K562 (cell line): ENCODE data around the gene CATSPER4. TPM values are rescaled to one million over a fixed set of nuclear protein-coding genes. Genes with fewer than 3 reads are reported as not detected.

Experiments used
- CHD7 ChIP-seq: fragments of 200-600 bp; sonication (generic); IDR thresholded peaks from one replicate; pipeline ENCODE4 v1.6.1; 2012; ENCODE audit warnings: mild to moderate bottlenecking, low read depth, low read length, inconsistent platforms
- MNT ChIP-seq, 2 experiments: fragments of 450-650 bp; conservative IDR thresholded peaks; 2 replicates each; pipeline ENCODE4 v1.6.1; 2017; ENCODE audit warnings: mild to moderate bottlenecking in 2 of 2, moderate library complexity in 2 of 2
- SETDB1 ChIP-seq: IDR thresholded peaks from one replicate; pipeline ENCODE4 v1.6.1; 2012; ENCODE audit warnings: low read length, control low read depth, inconsistent platforms
- U2AF1 ChIP-seq: fragments of 200-400 bp; formaldehyde crosslinking; optimal IDR thresholded peaks from 2 replicates; pipeline ENCODE3; 2017; ENCODE audit warnings: mild to moderate bottlenecking, low read depth, low read length, moderate library complexity
- ZNF354B ChIP-seq: fragments of 250-450 bp; sonication (Bioruptor Pico); IDR thresholded peaks from 2 replicates; pipeline ENCODE4 v1.4.0; 2020
- polyA plus RNA-seq, 8 experiments: library from polyadenylated mRNA; depleted of rRNA in 4 of 8; stranded (reverse) in 5 of 8; unstranded in 3 of 8; fragments of >200 nt; fragmentation: Nextera tagmentation in 2 of 8; fragmentation: Illumina TruSeq in 1 of 8; extraction: Ambion mirVana in 2 of 8; extraction: Trizol in 1 of 8; gene quantifications; 2 replicates each; pipeline versions ENCODE4 v1.2.1 to v1.2.3, GENCODE V29; 2011 to 2014; ENCODE audit warnings: inconsistent platforms in 1 of 8, missing spikeins in 1 of 8
- total RNA-seq, 7 experiments: library from RNA; depleted of rRNA in 6 of 7; stranded (reverse); fragments of >200 nt in 6 of 7; fragmentation: Illumina TruSeq in 2 of 7; extraction: Trizol in 2 of 7; gene quantifications; 2 replicates each; pipeline versions ENCODE4 v1.2.1 to v1.2.3, GENCODE V29; 2011 to 2021; ENCODE audit warnings: low replicate concordance in 1 of 7
- TF ChIP-seq, protein P1 (sequence below), 3 experiments: fragments of 200-800 bp in 1 of 3; sonication (Bioruptor generic) in 1 of 3; sonication (generic) in 1 of 3; formaldehyde crosslinking in 1 of 3; IDR thresholded peaks; 2 replicates each; pipeline versions ENCODE4 v1.6.1 to v1.8.0; 2016 to 2022; ENCODE audit warnings: mild to moderate bottlenecking in 2 of 3, missing compliant biosample characterization in 2 of 3, missing genetic modification characterization in 2 of 3, missing genetic modification reagents in 1 of 3
- TF ChIP-seq, protein P2 (sequence below): fragments of 450-650 bp; IDR thresholded peaks from 2 replicates; pipeline ENCODE4 v1.6.1; 2017; ENCODE audit warnings: antibody characterized with exemption, mild to moderate bottlenecking

Gene CATSPER4
- total and polyA plus RNA-seq, 9 of the 15 experiments (the other 6 are each of a cell fraction or from before 2014, with no cell fraction given) = 0.04 to 0.13 TPM; not detected in 7

DNA sequence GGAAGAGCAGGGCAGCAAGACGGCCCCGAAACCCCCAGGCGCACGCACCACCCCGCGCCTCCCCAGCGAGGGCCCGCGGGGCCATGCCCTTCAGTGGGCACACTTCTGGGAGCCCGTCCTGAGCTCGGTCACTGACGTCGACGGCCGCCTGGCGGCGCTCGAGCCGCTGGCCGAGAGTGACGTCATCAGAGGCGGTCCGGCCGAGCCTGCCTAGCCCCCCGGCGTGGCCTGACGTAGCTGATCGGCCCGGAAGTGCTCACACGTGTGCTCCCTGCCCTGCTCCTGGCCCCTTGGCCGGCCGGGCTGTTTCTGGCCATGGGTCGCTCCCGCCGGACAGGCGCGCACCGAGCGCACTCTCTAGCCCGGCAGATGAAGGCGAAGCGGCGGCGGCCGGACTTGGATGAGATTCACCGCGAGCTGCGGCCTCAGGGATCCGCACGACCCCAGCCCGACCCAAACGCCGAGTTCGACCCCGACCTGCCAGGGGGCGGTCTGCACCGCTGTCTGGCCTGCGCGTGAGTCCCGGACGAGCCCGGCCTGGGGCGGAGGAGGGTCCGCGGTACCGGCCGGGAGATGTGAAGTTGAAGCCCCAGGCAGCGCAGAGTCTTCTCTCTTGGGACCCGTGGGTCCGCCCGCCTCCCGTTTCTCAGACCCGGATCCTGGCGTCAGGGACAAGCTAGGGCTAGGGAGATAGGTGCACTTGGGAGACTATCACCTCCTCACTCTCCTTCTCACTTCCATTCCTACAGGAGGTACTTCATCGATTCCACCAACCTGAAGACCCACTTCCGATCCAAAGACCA, 20.5 kb upstream of the CATSPER4 start, which contains the start of gene ZNF593 (continued):
- TF ChIP-seq, protein P1, sequence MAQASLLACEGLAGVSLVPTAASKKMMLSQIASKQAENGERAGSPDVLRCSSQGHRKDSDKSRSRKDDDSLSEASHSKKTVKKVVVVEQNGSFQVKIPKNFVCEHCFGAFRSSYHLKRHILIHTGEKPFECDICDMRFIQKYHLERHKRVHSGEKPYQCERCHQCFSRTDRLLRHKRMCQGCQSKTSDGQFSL (CRISPR knock-in tag; IDR thresholded peaks at IDR 0.05) = no peak
- TF ChIP-seq, protein P1 (tag; IDR thresholded peaks at IDR 0.05) = no peak
- TF ChIP-seq, protein P2, sequence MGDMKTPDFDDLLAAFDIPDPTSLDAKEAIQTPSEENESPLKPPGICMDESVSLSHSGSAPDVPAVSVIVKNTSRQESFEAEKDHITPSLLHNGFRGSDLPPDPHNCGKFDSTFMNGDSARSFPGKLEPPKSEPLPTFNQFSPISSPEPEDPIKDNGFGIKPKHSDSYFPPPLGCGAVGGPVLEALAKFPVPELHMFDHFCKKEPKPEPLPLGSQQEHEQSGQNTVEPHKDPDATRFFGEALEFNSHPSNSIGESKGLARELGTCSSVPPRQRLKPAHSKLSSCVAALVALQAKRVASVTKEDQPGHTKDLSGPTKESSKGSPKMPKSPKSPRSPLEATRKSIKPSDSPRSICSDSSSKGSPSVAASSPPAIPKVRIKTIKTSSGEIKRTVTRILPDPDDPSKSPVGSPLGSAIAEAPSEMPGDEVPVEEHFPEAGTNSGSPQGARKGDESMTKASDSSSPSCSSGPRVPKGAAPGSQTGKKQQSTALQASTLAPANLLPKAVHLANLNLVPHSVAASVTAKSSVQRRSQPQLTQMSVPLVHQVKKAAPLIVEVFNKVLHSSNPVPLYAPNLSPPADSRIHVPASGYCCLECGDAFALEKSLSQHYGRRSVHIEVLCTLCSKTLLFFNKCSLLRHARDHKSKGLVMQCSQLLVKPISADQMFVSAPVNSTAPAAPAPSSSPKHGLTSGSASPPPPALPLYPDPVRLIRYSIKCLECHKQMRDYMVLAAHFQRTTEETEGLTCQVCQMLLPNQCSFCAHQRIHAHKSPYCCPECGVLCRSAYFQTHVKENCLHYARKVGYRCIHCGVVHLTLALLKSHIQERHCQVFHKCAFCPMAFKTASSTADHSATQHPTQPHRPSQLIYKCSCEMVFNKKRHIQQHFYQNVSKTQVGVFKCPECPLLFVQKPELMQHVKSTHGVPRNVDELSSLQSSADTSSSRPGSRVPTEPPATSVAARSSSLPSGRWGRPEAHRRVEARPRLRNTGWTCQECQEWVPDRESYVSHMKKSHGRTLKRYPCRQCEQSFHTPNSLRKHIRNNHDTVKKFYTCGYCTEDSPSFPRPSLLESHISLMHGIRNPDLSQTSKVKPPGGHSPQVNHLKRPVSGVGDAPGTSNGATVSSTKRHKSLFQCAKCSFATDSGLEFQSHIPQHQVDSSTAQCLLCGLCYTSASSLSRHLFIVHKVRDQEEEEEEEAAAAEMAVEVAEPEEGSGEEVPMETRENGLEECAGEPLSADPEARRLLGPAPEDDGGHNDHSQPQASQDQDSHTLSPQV = peak; percentile 63
- TF ChIP-seq MNT (conservative IDR thresholded peaks at IDR 0.05) = peak; percentile 99 to 100
- no peak for TF ChIP-seq ZNF354B (CRISPR knock-in tag)
- no peak for TF ChIP-seq CHD7
- TF ChIP-seq U2AF1 = peak; percentile 67
- TF ChIP-seq SETDB1 = peak; percentile 90
